C4-2B (cell line): ENCODE data around the gene ACOT12.

Source experiments
- H3K27ac ChIP-seq: fragments of 450-650 bp; 2 replicates; pipeline ENCODE4 v1.5.1; 2017
- CTCF ChIP-seq: fragments of 450-650 bp; conservative IDR thresholded peaks from 2 replicates; pipeline ENCODE4 v1.5.1; 2017; ENCODE audit warnings: mild to moderate bottlenecking
- ZFX ChIP-seq: fragments of 450-650 bp; IDR thresholded peaks from 2 replicates; pipeline ENCODE4 v1.6.1; 2017

ACOT12 gene

GRCh38 chr5:81400375-81400774, 6.4 kb upstream of the ACOT12 start:
- TF ChIP-seq ZFX (no peak), CTCF (no peak)

GRCh38 chr5:81398741-81399140, 4.8 kb upstream of the ACOT12 start:
- H3K27ac ChIP-seq, result no peak overlapping the region
- TF ChIP-seq CTCF (no peak), ZFX (no peak)

More at GRCh38 chr5:81400375-81400774, 6.4 kb upstream of the ACOT12 start:
- H3K27ac ChIP-seq, result no peak overlapping the region

- no peak for TF ChIP-seq CTCF
- H3K27ac ChIP-seq, result no peak overlapping the region
These were observed 3.2 kb upstream of the ACOT12 start for GRCh38 chr5:81397176-81397575.

GRCh38 chr5:81395262-81395661, 1.3 kb upstream of the ACOT12 start:
- H3K27ac ChIP-seq, result no peak overlapping the region
- TF ChIP-seq ZFX (no peak), CTCF (no peak)

- no peak overlapping the region for H3K27ac ChIP-seq
- TF ChIP-seq ZFX (no peak), CTCF (no peak)
These were observed 528 bp downstream of the ACOT12 start for GRCh38 chr5:81393430-81393782.

- TF ChIP-seq ZFX, result no peak
These were observed 4.9 kb downstream of the ACOT12 start for GRCh38 chr5:81389025-81389424.

GRCh38 chr5:81388169-81388568, 5.8 kb downstream of the ACOT12 start:
- no peak overlapping the region for H3K27ac ChIP-seq
- TF ChIP-seq CTCF, result no peak
- no peak for TF ChIP-seq ZFX

More at GRCh38 chr5:81389025-81389424, 4.9 kb downstream of the ACOT12 start:
- H3K27ac ChIP-seq, result no peak overlapping the region

GRCh38 chr5:81383867-81384266, 10.1 kb downstream of the ACOT12 start:
- no peak overlapping the region for H3K27ac ChIP-seq

More at GRCh38 chr5:81383867-81384266, 10.1 kb downstream of the ACOT12 start:
- TF ChIP-seq CTCF (no peak), ZFX (no peak)
